Measurements from ENCODE around the gene MPEG1.

The MPEG1 gene

DNA sequence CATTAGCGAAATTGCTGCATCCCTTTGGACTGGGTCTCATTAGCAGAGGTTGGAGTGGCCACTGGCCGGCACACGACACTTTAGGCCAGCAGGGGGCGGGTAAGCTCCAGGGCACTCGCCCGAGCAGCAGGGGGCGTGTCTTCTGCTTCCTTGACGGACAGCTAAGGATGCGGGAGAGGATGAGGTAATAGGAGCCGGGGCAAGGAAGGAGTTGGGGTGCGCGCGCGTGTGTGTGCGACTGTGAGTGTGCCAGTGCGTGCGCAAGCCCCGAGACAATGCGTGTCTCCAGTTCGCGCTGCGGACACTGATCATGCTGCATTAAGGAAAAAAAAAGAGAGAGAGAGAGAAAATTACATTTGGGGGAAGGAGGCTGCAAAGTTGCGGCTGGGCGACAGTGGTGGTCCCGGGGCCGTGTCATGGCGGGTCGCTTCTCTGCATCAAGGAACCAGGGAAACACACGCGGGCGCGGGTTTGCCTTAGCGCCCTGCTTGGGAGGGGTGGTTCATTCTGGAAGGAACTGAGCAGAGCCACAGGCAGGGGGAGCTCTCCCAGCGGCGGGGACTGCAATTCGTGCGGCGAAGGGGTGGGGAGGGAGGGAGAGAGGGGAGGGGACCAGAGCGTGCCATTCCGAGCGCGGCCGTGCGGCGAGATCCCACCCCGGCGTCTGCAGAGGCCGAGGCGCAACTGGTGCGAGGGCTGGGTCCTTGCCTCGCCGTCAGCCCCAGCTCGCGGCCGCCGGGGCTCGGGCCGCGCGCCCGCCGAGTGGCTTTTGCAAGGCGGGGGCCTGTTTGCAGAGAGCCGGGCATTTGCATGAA lies 41.0 kb downstream of the MPEG1 start, which contains the start of gene DTX4:
DTX4 (plus strand) TSS at position 625 of the 815 bp plus-strand sequence. CDS start 464 bp downstream, outside the sequence.
- DNase-seq (ENCODE audit: low spot score), result peak; percentile 89

DNA sequence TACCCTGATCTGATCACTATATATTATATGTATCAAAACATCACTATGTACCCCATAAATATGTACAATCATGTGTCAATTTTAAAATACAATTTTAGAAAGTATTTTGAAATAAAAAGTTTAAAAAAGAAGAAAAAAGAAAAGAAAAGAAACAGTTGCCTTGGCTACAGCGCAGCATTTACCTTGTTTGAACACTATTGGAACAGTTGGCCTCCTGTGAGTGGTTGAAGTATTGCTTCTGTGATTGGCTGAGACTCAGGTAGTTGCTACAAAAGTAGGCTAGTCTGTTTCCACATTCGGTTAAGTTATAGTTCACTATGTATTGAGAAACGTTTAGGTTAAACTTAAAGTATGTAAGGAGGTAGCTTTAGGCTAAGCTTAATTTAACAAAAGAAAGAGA lies 48.7 kb downstream of the MPEG1 start:
- DNase-seq (ENCODE audit: low spot score), result no peak

Small RNA genes lying within 50 kb of the gene (small RNA-seq; reads per million reads assigned to genes)
- gene RN7SL42P, result 0 to 0.04 reads per million in 2 experiments
